HG03135 (cell line): ENCODE results near the gene IRAG1.

Experiments
- ATAC-seq: cut with Tn5 transposase; IDR thresholded peaks from one replicate; pipeline ENCODE4 v1.9.1; 2021; ENCODE audit warnings: mild to moderate bottlenecking, moderate library complexity; ENCODE audit not compliant: unreplicated experiment

The IRAG1 gene

DNA sequence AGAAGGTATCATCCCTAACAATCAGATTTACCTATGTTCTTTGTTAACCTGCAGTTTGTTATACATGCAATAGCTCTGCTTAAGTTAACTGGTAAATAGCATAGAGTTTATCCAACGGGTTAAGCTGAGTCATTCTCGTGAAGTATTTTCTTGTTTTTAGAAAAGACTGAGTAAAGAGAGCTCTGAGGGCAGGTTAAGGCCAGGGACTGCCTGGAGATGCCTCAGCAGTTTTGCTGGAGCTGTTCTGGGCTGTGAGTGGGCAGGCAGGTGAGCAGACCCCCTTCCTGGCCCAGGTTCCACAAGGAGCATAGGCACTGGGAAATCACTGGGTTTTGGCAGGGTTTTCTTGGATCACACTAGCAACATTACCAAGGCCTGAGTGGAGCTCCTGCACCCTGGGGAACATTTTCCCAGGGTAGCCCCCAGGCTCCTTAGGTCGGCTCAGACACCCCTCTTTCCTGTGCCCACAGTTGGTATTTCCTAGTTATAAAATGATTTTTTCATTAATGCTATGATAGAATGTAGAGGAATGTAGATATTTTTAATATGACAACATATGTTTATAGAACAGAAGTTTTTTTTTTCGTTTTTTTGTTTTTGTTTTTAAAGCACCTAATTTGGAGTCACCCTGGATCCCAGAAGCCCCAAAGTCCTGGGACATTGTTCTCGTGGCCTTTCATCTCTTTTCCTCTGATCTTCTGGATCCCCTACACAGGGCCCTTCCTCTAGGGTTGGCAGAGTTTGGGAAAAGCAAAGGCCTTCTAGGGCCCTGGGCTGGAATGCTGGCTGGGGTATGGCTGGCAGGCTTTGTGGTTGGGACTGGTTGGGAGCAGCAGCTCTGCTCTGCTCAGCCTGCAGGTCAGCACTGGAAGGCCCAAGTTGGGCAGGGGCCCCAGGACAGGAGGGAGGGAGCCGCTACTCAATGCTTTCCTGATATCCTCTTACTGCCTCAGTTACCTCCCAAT lies 26.7 kb downstream of the IRAG1 start:
- no peak for ATAC-seq

DNA sequence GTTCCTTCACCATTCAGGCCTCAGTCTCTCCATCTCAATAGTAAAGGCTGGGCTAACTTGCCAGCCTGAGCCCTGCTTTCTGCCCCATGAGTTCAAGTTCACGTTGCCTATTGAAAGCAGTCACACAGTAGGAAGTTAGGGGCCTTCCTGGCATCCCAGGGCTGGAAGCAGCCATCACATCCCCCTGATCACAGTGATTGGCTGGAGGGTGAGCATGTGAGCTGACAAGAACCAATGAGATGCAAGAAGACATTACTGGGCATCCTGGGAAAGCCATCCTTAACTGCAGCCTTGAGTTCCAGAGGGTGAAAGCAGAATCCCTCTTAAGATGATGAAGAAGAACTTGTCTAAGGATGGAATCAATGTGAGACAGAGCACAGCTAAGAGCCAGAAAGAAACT lies 29.1 kb downstream of the IRAG1 start:
- ATAC-seq = no peak

DNA sequence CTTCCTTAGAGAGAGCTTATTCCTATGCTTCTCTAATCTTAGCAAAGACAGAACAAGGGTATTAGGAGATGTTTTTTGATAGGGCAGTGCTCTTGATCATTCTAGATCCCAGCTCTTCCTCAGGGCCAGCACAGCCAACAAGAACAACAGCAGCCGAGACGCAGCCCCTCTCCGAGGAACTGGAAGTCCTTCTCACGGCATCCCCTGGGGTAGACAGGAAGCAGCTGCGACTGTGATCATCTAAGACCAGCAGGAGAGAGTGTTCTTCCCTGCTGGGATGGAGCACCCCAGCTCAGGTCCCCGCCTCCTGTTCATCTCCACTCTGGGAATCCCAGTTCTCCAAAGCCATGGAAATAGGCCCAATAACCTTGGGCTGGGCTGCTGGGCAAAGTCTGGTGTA lies 29.6 kb downstream of the IRAG1 start:
- no peak for ATAC-seq

DNA sequence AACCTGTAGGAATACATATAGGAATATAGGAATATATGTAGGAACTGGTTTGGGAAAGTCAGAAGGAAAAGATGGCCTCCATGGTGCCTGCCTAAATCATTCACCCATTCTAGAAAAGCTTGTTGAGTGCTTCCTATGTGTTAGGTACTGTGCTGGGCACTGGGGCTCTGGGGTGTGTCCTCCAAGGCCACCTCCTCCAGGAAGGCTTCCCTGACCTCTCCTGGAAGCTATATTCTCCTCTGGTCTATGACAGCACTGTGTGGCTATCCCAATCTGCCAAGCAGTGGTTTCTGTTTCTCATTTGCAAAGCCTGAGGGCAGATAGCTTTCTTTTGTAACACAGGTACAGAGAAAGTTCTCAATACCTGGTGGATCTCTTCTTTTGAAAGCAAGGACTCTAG lies 30.2 kb downstream of the IRAG1 start:
- no peak for ATAC-seq

DNA sequence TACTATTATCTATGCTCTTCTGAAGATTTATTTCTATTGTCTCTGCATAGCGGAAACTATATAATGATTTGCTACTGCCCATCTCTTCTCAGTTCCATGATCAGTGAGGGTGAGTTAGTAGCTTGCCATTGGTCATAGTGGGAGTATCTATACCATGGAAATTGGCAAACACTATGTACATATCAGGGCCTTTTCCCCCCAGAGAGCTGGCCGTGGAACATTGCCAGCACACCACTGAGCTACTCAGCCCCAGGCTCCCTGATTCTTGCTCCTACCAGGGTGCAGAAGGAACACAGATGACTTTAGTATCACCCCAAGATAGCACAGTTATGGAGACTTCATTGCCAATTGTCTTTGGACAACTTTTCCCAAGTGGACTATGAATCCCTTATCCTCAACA lies 33.2 kb downstream of the IRAG1 start:
- no peak for ATAC-seq

DNA sequence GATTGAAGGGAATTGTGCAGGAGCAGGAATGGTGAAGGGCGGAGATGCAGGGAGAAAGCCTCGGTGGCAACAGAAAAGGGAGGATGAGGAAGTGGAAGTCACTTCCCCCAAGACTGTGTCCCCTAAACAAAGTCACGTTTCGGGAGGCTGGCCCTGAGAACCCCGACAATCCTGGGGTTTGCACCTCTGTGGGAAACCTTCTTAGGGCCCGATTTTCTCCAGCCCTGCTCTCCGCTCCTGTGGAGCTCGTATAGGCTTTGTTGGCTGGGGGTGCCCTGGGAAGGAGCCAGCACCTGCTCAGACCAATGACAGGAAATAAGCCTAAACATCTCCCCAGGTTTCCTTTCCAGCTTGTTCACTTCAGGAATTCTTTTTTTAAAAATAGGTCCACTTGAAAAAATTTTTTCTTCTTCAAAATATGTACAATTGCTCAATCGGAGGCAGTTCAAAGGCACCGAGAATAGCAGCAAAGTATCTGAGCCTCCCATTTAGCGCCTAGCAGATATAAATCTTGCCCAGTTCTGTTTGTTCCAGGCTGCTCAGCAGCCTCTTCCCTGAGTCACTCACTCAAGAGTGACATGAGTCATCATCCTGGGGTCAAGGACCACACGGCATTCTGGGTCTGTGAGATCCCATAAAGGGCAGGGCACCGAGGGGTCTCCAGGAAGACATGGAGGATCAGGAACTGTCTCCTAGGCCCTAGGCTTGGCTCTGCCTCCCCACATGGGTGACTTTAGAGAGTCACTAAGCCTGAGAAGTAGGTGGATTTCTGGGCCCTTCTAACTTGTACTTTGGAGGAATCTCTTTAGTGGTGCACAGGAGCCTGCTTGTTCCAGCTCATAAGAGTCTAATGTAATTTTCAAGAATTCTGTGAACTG lies 34.0 kb downstream of the IRAG1 start:
- ATAC-seq = no peak

DNA sequence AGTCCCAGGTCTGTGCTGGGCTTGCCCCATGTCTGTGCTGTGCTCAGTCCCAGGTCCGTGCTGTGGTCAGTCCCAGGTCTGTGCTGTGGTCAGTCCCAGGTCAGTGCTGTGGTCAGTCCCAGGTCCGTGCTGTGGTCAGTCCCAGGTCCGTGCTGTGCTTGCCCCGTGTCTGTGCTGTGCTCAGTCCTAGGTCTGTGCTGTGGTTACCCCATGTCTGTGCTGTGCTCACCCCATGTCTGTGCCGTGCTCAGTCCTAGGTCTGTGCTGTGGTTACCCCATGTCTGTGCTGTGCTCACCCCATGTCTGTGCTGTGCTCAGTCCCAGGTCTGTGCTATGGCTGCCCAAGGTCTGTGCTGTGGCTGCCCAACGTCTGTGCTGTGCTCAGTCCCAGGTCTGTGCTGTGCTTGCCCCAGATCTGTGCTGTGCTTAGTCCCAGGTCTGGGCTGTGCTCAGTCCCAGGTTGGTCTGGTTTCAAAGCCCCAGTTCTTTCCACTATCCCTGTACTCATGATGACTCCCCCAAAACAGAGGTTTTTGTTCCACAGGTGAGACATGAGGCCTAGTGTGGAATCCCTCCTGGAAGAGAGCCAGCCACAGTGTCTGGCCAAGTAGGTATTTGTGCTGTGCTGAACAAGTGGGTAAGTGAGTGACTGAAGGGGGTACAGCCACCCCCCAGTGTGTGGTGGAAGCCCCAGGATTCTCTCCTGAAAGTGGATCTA lies 34.8 kb downstream of the IRAG1 start:
- no peak for ATAC-seq

DNA sequence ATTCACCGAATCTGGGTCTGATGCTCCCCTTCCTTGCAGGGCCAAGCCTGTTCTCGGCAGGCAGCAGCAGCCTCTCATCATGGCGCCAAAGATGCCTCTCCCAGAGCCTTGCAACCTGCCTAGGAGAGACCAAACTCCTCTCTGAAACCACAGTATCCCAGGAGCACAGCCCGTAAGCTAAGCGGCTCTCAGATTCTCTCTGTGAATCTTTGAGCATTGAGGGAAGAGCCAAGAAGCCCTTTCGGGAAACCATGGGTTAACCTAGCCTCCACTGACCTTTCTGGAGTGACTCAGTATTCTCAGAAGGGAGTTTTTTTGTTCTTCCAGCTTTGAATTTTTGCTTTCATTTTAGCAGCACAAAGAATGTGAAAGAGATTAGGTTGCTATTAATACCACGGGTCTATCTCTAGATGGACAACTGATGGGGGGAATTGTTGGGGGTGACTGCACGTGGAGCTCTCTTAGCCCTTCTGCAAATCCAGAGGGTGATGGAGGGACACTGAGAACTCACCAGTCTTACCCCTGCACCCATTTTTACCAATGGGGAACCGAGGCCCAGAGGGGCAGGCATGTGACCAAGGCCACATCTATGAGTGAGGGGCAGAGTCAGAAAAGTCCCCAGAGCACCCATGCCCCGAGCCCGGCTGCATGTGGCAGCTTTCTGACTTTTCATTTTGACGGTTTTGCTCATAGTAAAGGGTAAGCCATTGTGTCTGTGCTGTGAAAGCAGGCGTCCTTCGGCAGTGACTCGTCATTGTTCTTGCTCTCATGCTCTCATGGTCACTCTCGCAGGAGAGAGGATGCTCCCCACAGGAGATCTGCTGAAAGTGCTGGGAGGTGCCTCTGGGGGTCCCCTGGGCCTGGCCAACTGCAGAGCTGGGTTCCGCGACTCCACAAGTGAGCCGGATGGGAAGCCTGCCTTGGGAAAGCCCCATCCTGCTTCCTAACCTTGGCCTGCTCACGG lies 36.0 kb downstream of the IRAG1 start:
- peak; percentile 73 for ATAC-seq

DNA sequence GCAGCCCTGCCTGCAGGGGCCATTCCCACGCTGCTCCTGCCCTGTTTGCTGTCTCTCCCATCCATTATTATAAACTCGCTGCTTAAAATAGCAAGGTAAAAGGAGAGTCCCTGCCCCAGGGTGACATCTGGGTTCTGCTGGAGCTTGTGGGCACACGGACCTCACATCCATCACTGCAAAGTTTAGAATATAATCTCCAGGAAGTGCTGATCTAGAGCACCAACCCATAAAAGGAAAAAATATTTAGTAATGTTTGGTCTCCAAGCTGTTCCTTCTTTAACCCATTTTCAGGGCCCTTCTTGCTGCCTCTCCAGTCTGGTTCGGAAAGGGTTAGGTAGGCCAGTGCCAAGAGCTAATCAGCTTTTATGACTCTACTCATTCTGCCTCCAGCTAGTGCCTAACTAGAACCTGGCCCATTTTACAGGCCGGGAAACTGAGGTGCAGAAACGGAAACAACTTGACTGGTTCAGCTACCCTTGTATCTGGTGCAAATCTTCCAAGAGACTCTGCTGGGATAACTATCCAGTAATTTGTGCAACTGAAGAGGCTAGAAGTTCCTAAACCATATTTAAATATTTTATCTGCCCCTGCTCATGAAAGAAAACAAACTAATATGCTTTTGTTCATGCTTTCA lies 37.5 kb downstream of the IRAG1 start:
- no peak for ATAC-seq

DNA sequence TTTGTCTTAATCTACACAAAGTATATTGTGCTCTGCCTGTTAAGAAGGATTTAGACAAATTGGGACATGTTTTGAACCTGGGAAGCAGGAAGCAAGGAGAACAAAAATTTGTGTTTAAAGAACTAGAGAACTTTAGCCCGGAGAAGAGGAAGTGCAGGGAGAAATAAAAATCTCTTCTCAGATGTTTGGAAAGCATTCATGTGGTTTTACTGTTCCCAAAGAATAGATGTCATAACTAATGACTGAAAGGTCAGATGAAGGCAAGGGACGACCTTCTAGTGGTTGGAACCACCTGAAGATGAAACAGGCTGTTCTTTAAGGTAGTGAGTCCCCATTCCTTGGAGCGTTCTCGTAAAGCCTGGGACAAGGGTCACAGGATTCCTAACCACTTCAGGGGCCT lies 38.3 kb downstream of the IRAG1 start:
- ATAC-seq = no peak

DNA sequence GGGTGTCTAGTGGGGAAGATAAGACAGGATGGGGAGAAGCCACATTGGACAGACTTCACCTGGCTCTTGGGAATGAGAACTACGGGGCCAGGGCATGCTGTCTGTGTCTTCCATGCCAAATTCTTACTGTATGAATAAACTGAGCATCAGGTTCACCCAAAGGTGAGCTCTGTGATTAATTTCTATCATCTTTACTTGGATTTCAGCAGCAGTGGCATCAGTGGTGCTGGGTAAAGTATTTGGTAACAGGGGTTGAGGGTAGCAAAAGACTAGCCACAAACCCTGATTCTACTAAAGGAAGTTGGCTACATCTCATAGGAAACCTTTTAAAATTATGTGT lies 38.8 kb downstream of the IRAG1 start:
- no peak for ATAC-seq

DNA sequence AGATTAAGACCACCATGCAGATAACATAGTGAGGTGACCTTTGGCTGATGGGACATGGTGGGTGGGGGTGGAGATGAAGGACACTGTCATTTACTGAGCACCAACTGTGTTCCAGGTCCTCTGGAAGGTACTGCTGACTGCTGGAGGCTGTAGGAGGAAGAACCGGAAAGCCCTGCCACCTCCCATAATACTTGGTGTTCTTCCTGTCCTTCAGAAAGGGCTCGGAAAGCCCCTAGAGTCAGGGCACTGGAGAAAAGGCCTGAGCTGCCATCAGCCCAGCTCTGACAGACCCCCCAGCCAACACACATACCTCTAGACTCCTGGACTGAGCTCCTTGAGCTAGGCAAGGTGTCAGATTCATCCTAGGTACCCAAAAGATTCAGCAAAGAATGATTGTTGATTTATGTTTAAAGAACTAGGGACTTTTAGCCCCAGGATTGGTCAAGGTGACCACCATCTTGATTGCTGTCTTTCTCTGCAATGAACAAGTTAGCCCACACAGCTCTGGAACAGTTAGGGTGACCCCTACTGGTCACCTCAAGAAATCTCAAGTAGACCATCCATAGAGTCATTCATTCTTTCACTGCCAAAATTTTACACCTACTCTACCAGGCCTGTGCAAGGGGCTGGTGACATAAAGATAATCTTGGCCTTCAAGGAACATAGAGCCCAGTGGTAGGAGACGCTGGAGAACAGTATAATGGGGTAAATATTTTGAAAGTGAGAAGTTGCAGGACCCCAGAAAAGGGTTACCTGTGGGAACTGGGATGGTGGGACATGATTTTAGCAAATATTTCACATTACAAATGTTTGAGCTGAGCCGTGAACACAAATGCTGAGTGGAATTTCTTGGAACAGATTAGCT lies 39.4 kb downstream of the IRAG1 start:
- ATAC-seq = no peak

DNA sequence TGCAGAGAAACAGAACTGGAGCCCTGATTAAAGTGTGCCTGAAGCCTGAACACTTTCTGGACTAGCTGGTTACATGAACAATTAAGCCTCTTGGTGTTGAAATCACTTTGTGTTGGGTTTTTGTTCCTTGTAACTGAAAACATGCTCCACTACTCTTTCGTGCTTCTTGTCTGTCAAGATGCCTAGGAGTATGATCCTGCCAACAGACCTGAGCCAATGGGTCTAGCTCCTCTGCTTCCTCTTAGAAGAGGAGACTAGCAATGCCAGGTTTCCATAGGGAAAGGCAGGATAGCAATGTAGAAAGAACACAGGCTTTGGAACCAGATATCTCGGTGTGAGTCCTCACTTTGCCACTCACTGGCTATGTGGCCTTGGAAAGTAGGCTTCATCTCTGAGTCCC lies 40.3 kb downstream of the IRAG1 start:
- ATAC-seq = no peak

DNA sequence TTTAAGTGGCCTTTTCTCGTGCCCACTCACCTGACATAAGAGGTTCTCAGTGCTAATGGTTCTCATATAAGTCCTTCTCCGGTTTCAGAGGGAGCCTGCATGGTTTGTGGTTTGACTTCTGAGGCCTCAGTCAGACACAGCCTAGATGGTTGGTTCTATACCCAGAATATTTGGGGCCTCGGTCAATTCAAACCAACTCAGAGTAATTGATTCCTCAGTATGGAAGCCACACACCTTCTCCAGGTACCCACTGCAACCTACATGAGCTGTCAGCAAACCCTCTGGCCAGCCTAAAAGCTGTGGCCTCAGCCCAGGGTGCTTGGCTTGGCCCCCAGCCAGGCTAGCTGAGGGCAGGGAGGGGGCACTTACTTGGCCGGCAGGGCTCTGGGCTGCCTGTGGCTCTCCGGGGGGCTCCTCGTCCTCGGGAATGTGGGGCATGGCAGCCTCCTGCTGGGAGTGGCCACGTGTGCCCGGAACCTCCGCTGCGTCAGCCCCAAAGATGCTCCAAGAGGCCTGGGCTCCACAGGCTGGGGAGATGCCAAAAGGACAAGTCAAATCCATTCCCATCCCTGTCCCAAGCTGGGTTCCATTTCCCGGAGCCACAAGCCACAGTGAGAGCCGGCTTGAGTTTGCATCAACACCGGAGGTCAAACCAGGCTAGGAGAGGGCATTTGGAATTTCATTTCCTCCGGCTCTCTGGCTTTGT lies 41.7 kb downstream of the IRAG1 start:
- ATAC-seq = no peak

DNA sequence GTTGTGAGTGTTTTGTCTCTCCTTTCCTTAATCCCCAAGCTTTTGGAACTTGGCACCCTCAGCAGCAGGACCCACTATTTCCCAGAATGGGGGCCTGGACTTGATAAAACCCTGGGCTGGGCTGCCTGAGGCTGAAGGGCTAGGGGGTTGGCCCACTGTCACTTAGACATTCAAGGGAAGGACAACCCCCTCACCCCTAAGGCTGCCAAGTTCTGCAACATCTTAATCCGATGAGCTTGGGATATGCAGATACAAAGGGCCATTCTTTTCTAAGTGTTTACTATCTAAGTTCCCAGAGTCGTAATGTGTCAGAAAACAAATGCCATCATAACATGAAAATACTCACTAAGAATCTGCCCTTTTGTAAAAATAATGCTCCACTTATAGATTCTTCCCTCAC lies 42.9 kb downstream of the IRAG1 start:
- no peak for ATAC-seq

DNA sequence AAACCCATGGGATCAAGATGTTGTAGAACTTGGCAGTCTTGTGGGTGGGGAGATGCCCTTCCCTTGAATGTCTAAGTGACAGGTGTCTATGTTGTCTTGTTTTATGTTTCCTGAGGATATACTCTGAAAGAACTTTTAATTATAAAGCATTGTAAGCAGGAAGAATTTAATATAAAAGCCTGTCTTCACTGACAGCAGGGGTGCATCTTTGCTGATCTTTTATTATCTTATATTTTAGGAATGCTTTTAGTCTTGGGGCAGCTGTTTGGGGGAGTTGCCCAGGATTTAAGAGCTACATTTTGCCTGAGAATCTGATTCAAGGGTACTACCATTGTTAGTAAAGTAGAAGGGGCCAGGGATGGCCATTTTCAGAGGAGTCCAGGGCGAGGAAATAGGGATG lies 43.4 kb downstream of the IRAG1 start:
- no peak for ATAC-seq

DNA sequence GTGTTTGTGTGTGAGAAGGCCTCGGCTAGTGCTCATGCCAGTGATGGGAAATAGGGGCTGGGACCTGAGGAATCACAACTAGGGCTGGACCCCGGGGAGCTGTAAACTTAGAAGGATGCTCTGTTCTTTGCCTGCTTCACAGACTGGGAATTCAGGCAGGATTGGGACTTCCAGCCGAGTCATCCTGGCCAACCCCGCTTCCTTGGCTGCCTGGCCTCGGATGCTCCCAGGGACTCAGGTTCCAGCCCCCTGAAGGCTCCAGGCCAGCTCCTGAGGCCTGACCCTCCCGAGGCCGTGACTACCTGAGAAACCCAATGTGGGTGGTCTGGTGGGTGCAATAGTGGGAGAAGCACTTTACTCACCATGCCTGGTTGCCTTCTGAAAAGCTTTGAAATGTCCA lies 44.7 kb downstream of the IRAG1 start:
- no peak for ATAC-seq

DNA sequence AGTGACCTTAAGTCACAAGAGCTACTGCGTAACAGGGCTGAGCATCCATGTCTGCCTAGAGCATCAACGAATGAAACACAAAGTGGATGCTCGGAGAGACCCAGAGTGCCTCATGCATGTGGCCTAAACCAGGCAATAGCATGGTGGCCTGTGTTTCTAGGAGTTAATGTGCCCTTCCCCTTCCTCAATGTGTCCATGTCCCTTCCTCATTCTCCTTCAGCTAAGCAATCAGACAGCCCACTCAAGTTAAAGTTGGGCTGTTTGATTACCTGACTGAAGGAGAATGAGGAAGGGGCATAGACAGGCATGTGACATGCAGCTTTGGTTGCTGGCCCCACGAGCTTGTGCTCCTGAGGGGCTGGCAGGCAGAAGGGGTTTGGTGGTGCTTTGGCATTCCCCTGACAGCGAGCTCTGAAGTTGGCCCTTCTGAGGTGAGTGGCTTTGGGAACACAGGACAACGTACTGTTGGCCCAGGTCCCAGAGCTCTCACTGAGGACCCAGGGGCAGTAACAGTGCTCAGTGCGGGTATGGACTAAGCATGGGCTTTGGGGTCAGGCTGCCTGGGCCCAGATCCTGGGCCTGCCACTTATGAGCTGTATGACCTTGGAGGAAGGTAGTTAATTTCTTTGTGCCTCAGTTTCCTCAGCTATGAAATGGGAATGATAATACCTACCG lies 46.7 kb downstream of the IRAG1 start:
- ATAC-seq = no peak
